Neural cell (in vitro differentiated cells): ENCODE results near the gene HJV.
"Not testable (repeated sequence)": the region's sequence is repeated elsewhere in the genome, so short reads cannot be mapped to it uniquely, and the experiment has no call there.

ENCODE experiments used
- EZH2 ChIP-seq: fragments of 200-600, 300-800 bp; shearing (Covaris generic), sonication (generic); IDR thresholded peaks from 2 replicates; pipeline ENCODE4 v1.6.1; 2014; ENCODE audit warnings: antibody characterized with exemption, low read length, borderline replicate concordance, mild to moderate bottlenecking; ENCODE audit not compliant: insufficient read depth, poor library complexity, severe bottlenecking
- POLR2AphosphoS5 ChIP-seq: IDR thresholded peaks from 2 replicates; pipeline ENCODE4 v1.6.1; 2012
- RAD21 ChIP-seq: fragments of 450-650 bp; conservative IDR thresholded peaks from 2 replicates; pipeline ENCODE4 v1.6.1; 2014; ENCODE audit warnings: antibody characterized with exemption, mild to moderate bottlenecking, moderate library complexity
- TAF1 ChIP-seq: IDR thresholded peaks from 2 replicates; pipeline ENCODE4 v1.6.1; 2012; ENCODE audit warnings: low read depth
- TF ChIP-seq, protein P1 (sequence below): fragments of 450-650 bp; IDR thresholded peaks from 2 replicates; pipeline ENCODE4 v1.5.1; 2014; ENCODE audit warnings: antibody characterized with exemption, mild to moderate bottlenecking, moderate library complexity; ENCODE audit not compliant: poor library complexity, severe bottlenecking

- TF ChIP-seq, protein P1, sequence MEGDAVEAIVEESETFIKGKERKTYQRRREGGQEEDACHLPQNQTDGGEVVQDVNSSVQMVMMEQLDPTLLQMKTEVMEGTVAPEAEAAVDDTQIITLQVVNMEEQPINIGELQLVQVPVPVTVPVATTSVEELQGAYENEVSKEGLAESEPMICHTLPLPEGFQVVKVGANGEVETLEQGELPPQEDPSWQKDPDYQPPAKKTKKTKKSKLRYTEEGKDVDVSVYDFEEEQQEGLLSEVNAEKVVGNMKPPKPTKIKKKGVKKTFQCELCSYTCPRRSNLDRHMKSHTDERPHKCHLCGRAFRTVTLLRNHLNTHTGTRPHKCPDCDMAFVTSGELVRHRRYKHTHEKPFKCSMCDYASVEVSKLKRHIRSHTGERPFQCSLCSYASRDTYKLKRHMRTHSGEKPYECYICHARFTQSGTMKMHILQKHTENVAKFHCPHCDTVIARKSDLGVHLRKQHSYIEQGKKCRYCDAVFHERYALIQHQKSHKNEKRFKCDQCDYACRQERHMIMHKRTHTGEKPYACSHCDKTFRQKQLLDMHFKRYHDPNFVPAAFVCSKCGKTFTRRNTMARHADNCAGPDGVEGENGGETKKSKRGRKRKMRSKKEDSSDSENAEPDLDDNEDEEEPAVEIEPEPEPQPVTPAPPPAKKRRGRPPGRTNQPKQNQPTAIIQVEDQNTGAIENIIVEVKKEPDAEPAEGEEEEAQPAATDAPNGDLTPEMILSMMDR = not testable (repeated sequence)
- TF ChIP-seq RAD21, TAF1, POLR2AphosphoS5, EZH2: not testable (repeated sequence)
Observed at GRCh38 chr1:146025787-146026495, 4.4 kb upstream of the HJV start.
